Stimulated activated CD4-positive, alpha-beta T cell treated with anti-CD3 and anti-CD28 coated beads, Interleukin-4, amount 100 ng/mL, for 24 hours (primary cell): Measurements from ENCODE around the gene CCDC106.

Experiments used
- DNase-seq: peaks from one replicate; pipeline ENCODE4 v3.0.0-alpha.2; 2020

CCDC106 gene

GRCh38 chr19:55700813-55701212, 52.8 kb downstream of the CCDC106 start:
- no peak for DNase-seq

- DNase-seq = no peak
Measured at GRCh38 chr19:55702131-55702627, 54.2 kb downstream of the CCDC106 start.
